T-helper 1 cell treated with Interleukin-12 subunit alpha and Interleukin-12 subunit beta and Interleukin-4 antibody, amounts not matched to agents 30 ng/mL and 1 ng/mL, for 36 hours (primary cell): ENCODE results near the gene GALNT16. TPM values are rescaled to one million over a fixed set of nuclear protein-coding genes. Genes with fewer than 3 reads are reported as not detected.
"Not testable (repeated sequence)": the region's sequence is repeated elsewhere in the genome, so short reads cannot be mapped to it uniquely, and the experiment has no call there.

Experiments used
- intact Hi-C: fragments of 100-400 bp; cut with micrococcal nuclease; formaldehyde crosslinking; loops from one replicate; pipeline ENCODE4 v1.15.1; 2024
- total RNA-seq: library from RNA; stranded (reverse); gene quantifications from 2 replicates; pipeline ENCODE4 v1.2.3, GENCODE V29; 2022

Gene GALNT16
- 0.02 TPM in 1 of 2 replicates, not detected in the other for total RNA-seq

GRCh38 chr14:69259527-69260189 lies at the start of gene GALNT16:
TSS of gene GALNT16 (plus strand) at chr14:69260158. CDS start at chr14:69260291, 133 bp downstream.
- intact Hi-C loops: loop anchor here (2.0 kb wide), 1 partner anchor 139 kb away; the partner anchor contains the start of genes ERH and SLC39A9

GRCh38 chr14:69214393-69214792 lies 45.6 kb upstream of the GALNT16 start:
- intact Hi-C loops: no loop called here

- intact Hi-C loops: not testable (repeated sequence)
These were observed 42.3 kb upstream of the GALNT16 start for GRCh38 chr14:69217663-69218062.

- intact Hi-C loops: no loop called here
These were observed 35.0 kb upstream of the GALNT16 start for GRCh38 chr14:69224946-69225345.

- intact Hi-C loops: no loop called here
These were observed 33.8 kb upstream of the GALNT16 start for GRCh38 chr14:69226178-69226577.

DNA sequence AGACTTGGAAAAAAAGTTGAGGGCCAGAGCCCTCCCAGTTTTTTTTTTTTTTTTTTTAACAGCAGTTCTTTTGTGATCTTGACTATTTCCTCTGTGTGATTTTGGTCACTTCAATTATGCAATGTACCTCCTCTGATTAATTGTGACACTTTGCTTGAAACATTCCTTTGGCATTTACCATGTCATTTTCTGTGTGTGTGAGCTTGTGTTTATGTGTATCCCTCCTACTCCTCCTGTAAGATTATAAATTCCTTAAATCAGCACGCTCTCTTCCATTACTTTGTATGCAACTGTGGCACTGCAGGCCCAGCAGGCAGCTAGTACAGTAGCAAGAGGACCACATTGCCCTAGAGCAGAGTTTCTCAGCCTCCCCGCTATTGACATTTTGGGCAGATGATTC lies 33.2 kb upstream of the GALNT16 start:
- intact Hi-C loops: no loop called here

DNA sequence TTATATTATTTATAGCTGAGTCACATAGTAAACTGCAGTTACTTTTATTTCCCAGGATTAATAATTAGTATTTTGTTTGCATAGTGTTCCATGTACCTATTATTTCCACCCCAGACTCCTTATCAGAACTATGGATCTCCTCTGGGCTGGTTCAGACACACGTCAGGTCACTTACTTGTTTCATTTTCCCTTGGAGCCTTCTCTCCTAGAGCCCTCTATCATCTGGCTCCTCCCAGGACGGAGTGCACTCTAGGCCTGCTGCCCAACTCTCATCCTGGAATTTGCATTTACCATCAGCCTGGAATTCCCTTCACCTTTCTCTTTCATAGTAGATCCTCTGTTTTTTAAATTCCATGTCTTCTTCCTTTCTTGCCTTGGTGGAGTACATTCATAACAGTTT lies 28.5 kb upstream of the GALNT16 start:
- intact Hi-C loops: no loop called here

GRCh38 chr14:69232388-69232787 lies 27.6 kb upstream of the GALNT16 start:
- intact Hi-C loops: no loop called here

DNA sequence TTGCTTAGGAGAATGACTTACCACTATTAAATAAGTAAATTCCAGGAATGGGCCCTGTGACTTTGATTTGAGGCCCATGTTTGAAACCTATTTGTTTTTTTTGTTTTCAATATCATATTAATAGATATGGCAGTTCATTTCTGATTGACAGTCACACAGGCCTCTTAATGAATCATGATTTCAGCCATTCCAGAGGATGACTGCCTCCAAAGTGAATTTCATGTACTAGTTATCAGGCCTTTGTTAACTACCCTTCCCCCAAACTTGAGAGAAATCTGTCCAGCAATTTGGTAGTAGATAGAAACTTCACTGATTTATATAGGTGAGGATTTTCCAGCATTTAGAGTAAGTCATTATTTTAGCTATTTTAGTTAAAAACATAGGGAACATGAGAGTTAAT lies 25.9 kb upstream of the GALNT16 start:
- intact Hi-C loops: no loop called here

GRCh38 chr14:69235708-69236107 lies 24.2 kb upstream of the GALNT16 start:
- intact Hi-C loops: no loop called here

DNA sequence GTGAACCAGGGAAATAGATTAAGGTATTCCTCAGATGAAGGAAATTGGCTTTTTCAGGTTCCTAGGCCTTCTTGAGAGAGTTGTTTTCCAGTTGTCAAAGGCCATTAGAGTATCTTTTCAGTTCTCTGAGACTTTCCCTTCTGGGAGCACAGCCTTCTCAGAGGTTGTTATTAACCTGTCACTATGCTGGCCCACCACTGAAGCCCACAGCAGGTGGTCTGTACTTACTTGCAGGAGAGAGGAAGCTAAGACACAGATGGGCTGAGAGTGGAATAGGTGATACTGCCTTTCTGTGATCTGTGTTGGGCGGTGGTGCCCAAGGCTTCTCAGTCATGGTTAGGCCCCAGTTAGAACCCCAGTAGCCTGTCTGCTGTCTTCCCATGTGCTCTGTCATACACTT lies 22.8 kb upstream of the GALNT16 start:
- intact Hi-C loops: no loop called here

DNA sequence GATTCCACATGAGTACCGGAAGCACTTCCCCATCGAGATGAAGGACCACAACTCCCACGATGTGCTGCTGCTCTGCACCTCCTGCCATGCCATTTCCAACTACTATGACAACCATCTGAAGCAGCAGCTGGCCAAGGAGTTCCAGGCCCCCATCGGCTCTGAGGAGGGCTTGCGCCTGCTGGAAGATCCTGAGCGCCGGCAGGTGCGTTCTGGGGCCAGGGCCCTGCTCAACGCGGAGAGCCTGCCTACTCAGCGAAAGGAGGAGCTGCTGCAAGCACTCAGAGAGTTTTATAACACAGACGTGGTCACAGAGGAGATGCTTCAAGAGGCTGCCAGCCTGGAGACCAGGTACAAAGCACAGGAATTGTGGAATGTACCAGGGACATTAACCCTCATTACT lies 22.4 kb upstream of the GALNT16 start:
- intact Hi-C loops: no loop called here

DNA sequence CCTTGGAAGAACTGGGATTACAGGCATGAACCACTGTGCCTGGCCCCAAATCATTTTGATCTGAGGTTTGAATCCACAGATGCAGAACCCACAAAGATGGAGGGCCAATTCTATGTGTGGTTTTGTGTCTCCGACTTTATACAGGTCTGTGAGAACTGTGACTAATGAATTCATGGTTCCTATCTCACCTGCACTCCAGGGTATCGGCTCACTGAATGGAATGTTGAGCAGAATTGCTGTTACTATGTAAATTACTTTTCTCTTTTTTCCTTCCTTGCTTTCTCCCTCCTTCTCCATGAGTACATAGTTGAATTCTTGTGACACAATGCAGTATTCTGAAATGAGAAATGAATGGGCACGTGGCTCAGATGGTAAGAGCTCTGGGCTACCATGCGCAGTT lies 21.1 kb upstream of the GALNT16 start:
- intact Hi-C loops: no loop called here

- intact Hi-C loops: no loop called here
These were observed 19.3 kb upstream of the GALNT16 start for GRCh38 chr14:69240527-69241173.

DNA sequence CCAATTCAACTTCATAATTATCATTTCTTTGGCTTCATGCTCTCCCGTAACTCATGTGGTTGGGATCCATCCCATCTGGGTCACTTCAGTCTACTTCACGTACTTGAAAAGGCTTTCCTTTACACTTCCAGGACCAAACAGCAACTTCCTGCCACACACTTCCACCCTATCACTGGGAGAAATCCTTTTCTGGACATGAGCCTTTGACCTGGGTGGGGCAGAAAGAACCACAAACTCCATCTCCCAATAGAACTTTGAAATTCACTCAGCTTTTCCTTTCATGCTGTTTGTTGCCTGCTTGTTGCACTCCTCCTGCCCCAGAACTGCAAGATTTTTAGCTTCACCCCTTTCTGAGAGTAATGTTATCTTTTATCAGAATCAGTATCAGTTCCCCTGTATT lies 18.4 kb upstream of the GALNT16 start:
- intact Hi-C loops: no loop called here

GRCh38 chr14:69242311-69243224 lies 17.4 kb upstream of the GALNT16 start:
- intact Hi-C loops: loop anchor here (1.0 to 2.0 kb wide), 4 partner anchors 113 to 332 kb away; partner anchors contain the start of gene CCDC177

DNA sequence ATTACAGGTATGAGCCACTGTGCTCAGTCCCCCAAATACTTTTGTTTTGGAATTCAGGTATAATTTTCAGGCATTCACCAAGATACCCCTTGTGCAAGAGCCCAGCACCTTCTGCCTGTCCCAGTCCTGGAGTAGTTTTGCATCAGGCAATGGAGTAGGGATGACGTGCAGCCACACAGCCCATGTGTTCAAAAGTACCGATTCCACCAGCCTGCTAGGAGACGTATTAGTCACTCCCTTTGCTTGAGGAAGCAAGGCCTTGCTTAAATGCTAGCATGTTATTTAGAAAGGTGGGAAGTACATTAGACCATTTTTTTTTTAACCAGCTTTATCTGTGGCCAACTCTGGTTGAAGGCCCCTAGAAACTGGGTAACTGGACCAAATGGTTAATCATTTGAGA lies 15.0 kb upstream of the GALNT16 start:
- intact Hi-C loops: loop anchor here (5.0 kb wide), 1 partner anchor 137 kb away; no protein-coding TSS in a partner anchor

- intact Hi-C loops: loop anchor here (5.0 kb wide), 1 partner anchor 136 kb away; no protein-coding TSS in a partner anchor
These were observed 13.6 kb upstream of the GALNT16 start for GRCh38 chr14:69246331-69246730.

GRCh38 chr14:69247676-69248440 lies 12.1 kb upstream of the GALNT16 start:
- intact Hi-C loops: loop anchor here (5.0 kb wide), 1 partner anchor 134 kb away; no protein-coding TSS in a partner anchor

DNA sequence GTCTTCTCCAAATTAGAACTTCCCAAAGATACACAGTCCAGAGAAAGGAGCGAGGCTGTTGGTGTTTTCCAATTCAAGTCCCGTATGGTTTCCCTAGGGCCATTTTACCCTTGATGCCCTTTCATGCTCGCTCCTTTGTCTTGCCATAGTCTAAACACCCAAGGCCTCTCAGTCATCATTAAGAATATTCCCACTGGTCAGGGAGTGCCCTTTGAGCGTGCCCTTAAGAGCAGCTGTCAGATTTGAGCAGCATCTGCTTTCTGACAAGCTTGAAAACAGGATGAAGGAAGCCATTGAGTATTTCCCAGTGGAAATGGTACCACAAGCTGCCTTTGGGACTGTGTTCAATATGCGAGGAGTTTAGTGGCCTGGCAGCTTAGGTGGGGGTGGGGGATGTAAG lies 10.4 kb upstream of the GALNT16 start:
- intact Hi-C loops: loop anchor here (5.0 kb wide), 1 partner anchor 133 kb away; no protein-coding TSS in a partner anchor

- intact Hi-C loops: no loop called here
These were observed 7.1 kb upstream of the GALNT16 start for GRCh38 chr14:69252851-69253250.
